GM12878 (cell line): ENCODE data around the gene MRAS. TPM values are rescaled to one million over a fixed set of nuclear protein-coding genes. Genes with fewer than 3 reads are reported as not detected.

ENCODE experiments used
- ASH2L ChIP-seq: fragments of 300-600, 200-600 bp; sonication (generic); IDR thresholded peaks from 2 replicates; pipeline ENCODE4 v1.6.1; 2017; ENCODE audit warnings: low read depth, mild to moderate bottlenecking, borderline replicate concordance
- ATF2 ChIP-seq: IDR thresholded peaks from 2 replicates; pipeline ENCODE4 v1.6.1; 2012; ENCODE audit warnings: low read length, inconsistent platforms
- CHD1 ChIP-seq: IDR thresholded peaks from 2 replicates; pipeline ENCODE4 v1.6.1; 2012; ENCODE audit warnings: low read depth, low read length, improper control_type of control experiment
- CTCF ChIP-seq, 3 experiments: IDR thresholded peaks in 2 of 3; conservative IDR thresholded peaks in 1 of 3; 2 replicates each; pipeline ENCODE4 v1.5.1; 2011; ENCODE audit warnings: low read depth in 3 of 3, low read length in 3 of 3, mild to moderate bottlenecking in 3 of 3, control low read depth in 2 of 3, moderate library complexity in 2 of 3, inconsistent platforms in 1 of 3, mixed read lengths in 1 of 3; ENCODE audit not compliant: control insufficient read depth in 2 of 3, insufficient read depth in 1 of 3; ENCODE audit errors: extremely low read depth in 1 of 3
- IRF5 ChIP-seq: fragments of 450-650 bp; IDR thresholded peaks from 2 replicates; pipeline ENCODE4 v1.6.1; 2017; ENCODE audit warnings: borderline replicate concordance
- JUNB ChIP-seq: IDR thresholded peaks from 2 replicates; pipeline ENCODE4 v1.6.1; 2016; ENCODE audit warnings: antibody characterized with exemption, mild to moderate bottlenecking
- MTA2 ChIP-seq: fragments of 450-650 bp; IDR thresholded peaks from 2 replicates; pipeline ENCODE4 v1.6.1; 2016; ENCODE audit warnings: low read depth, mild to moderate bottlenecking, moderate library complexity
- MTA3 ChIP-seq: IDR thresholded peaks from 2 replicates; pipeline ENCODE4 v1.6.1; 2012; ENCODE audit warnings: low read length, inconsistent platforms, borderline replicate concordance
- MYB ChIP-seq: fragments of 150-350 bp; IDR thresholded peaks from 2 replicates; pipeline ENCODE4 v1.6.1; 2014; ENCODE audit warnings: mild to moderate bottlenecking, low read depth, low read length, borderline replicate concordance
- MYC ChIP-seq: IDR thresholded peaks from 2 replicates; pipeline ENCODE4 v1.6.1; 2011; ENCODE audit warnings: mild to moderate bottlenecking, low read length, moderate library complexity, inconsistent platforms; ENCODE audit not compliant: insufficient read depth, insufficient replicate concordance, insufficient read length, severe bottlenecking
- NR2C1 ChIP-seq: fragments of 450-650 bp; IDR thresholded peaks from 2 replicates; pipeline ENCODE4 v1.6.1; 2017; ENCODE audit warnings: antibody characterized with exemption, mild to moderate bottlenecking, moderate library complexity
- NR2F1 ChIP-seq: fragments of 450-650 bp; conservative IDR thresholded peaks from 2 replicates; pipeline ENCODE4 v1.6.1; 2017; ENCODE audit warnings: mild to moderate bottlenecking
- PBX3 ChIP-seq: IDR thresholded peaks from 2 replicates; pipeline ENCODE4 v1.6.1; 2011; ENCODE audit warnings: mild to moderate bottlenecking, low read depth, low read length, moderate library complexity; ENCODE audit not compliant: insufficient replicate concordance
- PML ChIP-seq: IDR thresholded peaks from 2 replicates; pipeline ENCODE4 v1.6.1; 2012; ENCODE audit warnings: low read length, inconsistent platforms
- POLR2AphosphoS5 ChIP-seq: IDR thresholded peaks from 2 replicates; pipeline ENCODE4 v1.6.1; 2011; ENCODE audit warnings: mild to moderate bottlenecking, low read length, inconsistent platforms
- POU2F2 ChIP-seq: IDR thresholded peaks from 3 replicates; pipeline ENCODE4 v1.6.1; 2011; ENCODE audit warnings: low read depth, mild to moderate bottlenecking, low read length, borderline replicate concordance
- RB1 ChIP-seq: fragments of 450-650 bp; formaldehyde crosslinking; IDR thresholded peaks from 2 replicates; pipeline ENCODE4 v1.6.1; 2017; ENCODE audit warnings: mild to moderate bottlenecking, borderline replicate concordance
- SMC3 ChIP-seq: IDR thresholded peaks from 2 replicates; pipeline ENCODE4 v1.6.1; 2011; ENCODE audit warnings: low read length, improper control_type of control experiment, borderline replicate concordance
- SUZ12 ChIP-seq: fragments of 200-600 bp; sonication (generic); IDR thresholded peaks from one replicate; pipeline ENCODE4 v1.6.1; 2018; ENCODE audit warnings: antibody characterized with exemption, mild to moderate bottlenecking; ENCODE audit not compliant: unreplicated experiment
- TCF12 ChIP-seq: IDR thresholded peaks from 2 replicates; pipeline ENCODE4 v1.6.1; 2011; ENCODE audit warnings: low read depth, mild to moderate bottlenecking, low read length
- polyA plus RNA-seq, 11 experiments: library from polyadenylated mRNA; depleted of rRNA in 4 of 11; unstranded in 6 of 11; stranded (reverse) in 5 of 11; fragments of >200 nt; fragmentation: Nextera tagmentation in 4 of 11; fragmentation: Illumina TruSeq in 1 of 11; extraction: Ambion mirVana in 4 of 11; extraction: Trizol in 1 of 11; gene quantifications; 1 replicate in 1 of 11; 2 replicates in 10 of 11; pipeline versions ENCODE4 v1.2.1 to v1.2.3, GENCODE V29; 2011 to 2016; ENCODE audit warnings: inconsistent platforms in 2 of 11, missing spikeins in 2 of 11, low read depth in 1 of 11
- total RNA-seq, 4 experiments: library from RNA; depleted of rRNA in 3 of 4; stranded (reverse); fragments of >200 nt in 3 of 4; fragmentation: Illumina TruSeq in 1 of 4; extraction: Trizol in 1 of 4; gene quantifications; 2 replicates each; pipeline versions ENCODE4 v1.2.1 to v1.2.3, GENCODE V29; 2013 to 2021

The MRAS gene
- total and polyA plus RNA-seq, 10 of the 15 experiments (the other 5 are each of a cell fraction or from before 2014, with no cell fraction given): 0.01 to 0.44 (median 0.17) TPM; not detected in 6

GRCh38 chr3:138417559-138417982, 69.2 kb downstream of the MRAS start (continued):
- TF ChIP-seq CTCF (IDR thresholded peaks at IDR 0.05 in 2 of 3, conservative IDR thresholded peaks at IDR 0.05 in 1 of 3; ENCODE audit: control insufficient read depth in 2 of 3, extremely low read depth in 1 of 3, insufficient read depth in 1 of 3, low read depth in 3 of 3, low read length in 3 of 3): peak; percentile 85 to 91 (median 89)
- TF ChIP-seq JUNB: no peak
- no peak for TF ChIP-seq CHD1
- TF ChIP-seq POU2F2: no peak
- no peak for TF ChIP-seq SUZ12
- peak; percentile 76 for TF ChIP-seq SMC3
- no peak for TF ChIP-seq MYB
- TF ChIP-seq ATF2: no peak
- no peak for TF ChIP-seq POLR2AphosphoS5
- TF ChIP-seq NR2F1: no peak
- no peak for TF ChIP-seq PBX3
- no peak for TF ChIP-seq MTA2
- TF ChIP-seq MTA3: no peak
- TF ChIP-seq NR2C1: no peak
- TF ChIP-seq PML: no peak
- TF ChIP-seq RB1: no peak
- no peak for TF ChIP-seq MYC
- TF ChIP-seq IRF5: no peak
- no peak for TF ChIP-seq ASH2L
- TF ChIP-seq TCF12: no peak
- TF ChIP-seq, all 136 proteins: peak for 5
